ENCODE measurements around the gene AMH. TPM values are rescaled to one million over a fixed set of nuclear protein-coding genes. Genes with fewer than 3 reads are reported as not detected.

AMH gene
- total and polyA plus RNA-seq, 2 of the 13 experiments (the other 11 are each of a cell fraction or from before 2014, with no cell fraction given): 0.03 to 0.18 TPM

GRCh38 chr19:2269244-2270156 lies 20.4 kb downstream of the AMH start (continued):
- TF ChIP-seq ZKSCAN8 (CRISPR knock-in tag; IDR thresholded peaks at IDR 0.05; ENCODE audit: borderline replicate concordance) (no peak), HIVEP1 (CRISPR knock-in tag; IDR thresholded peaks at IDR 0.05) (peak; percentile 47), ZNF530 (CRISPR knock-in tag; IDR thresholded peaks at IDR 0.05; ENCODE audit: low read depth) (no peak), RBAK (CRISPR knock-in tag; IDR thresholded peaks at IDR 0.05) (no peak), TCF7 (IDR thresholded peaks at IDR 0.05; ENCODE audit: low read depth) (no peak), NPAS2 (CRISPR knock-in tag; IDR thresholded peaks at IDR 0.05; ENCODE audit: borderline replicate concordance) (no peak), FOXP1 (IDR thresholded peaks at IDR 0.05) (no peak), FOXP1 (CRISPR knock-in tag; IDR thresholded peaks at IDR 0.05) (no peak), ZFX (CRISPR knock-in tag; IDR thresholded peaks at IDR 0.05; ENCODE audit: low read depth) (no peak), ZFAT (CRISPR knock-in tag; conservative IDR thresholded peaks at IDR 0.05) (no peak), ZNF501 (CRISPR knock-in tag; IDR thresholded peaks at IDR 0.05) (peak; percentile 82), IKZF1 (IDR thresholded peaks at IDR 0.05) (no peak), HNRNPUL1 (IDR thresholded peaks at IDR 0.05; ENCODE audit: low read depth, low read length) (peak; percentile 44; the same call in 1 of the 2 replicates), FOXK1 (CRISPR knock-in tag; IDR thresholded peaks at IDR 0.05; ENCODE audit: borderline replicate concordance, low read depth) (peak; percentile 68; the same call in 1 of the 2 replicates), SP140L (CRISPR knock-in tag; IDR thresholded peaks at IDR 0.05; ENCODE audit: borderline replicate concordance) (no peak), PRMT3 (CRISPR knock-in tag; IDR thresholded peaks at IDR 0.05; ENCODE audit: borderline replicate concordance, low read depth) (no peak), ZNF234 (CRISPR knock-in tag; conservative IDR thresholded peaks at IDR 0.05) (peak; percentile 81; the same call in 1 of the 2 replicates), ZFY (CRISPR knock-in tag; IDR thresholded peaks at IDR 0.05) (peak; percentile 55; the same call in 1 of the 2 replicates), ARID4A (CRISPR knock-in tag; IDR thresholded peaks at IDR 0.05; ENCODE audit: borderline replicate concordance) (peak; percentile 74), RAD51 (IDR thresholded peaks at IDR 0.05; ENCODE audit: borderline replicate concordance) (no peak)
- TF ChIP-seq, protein P1, sequence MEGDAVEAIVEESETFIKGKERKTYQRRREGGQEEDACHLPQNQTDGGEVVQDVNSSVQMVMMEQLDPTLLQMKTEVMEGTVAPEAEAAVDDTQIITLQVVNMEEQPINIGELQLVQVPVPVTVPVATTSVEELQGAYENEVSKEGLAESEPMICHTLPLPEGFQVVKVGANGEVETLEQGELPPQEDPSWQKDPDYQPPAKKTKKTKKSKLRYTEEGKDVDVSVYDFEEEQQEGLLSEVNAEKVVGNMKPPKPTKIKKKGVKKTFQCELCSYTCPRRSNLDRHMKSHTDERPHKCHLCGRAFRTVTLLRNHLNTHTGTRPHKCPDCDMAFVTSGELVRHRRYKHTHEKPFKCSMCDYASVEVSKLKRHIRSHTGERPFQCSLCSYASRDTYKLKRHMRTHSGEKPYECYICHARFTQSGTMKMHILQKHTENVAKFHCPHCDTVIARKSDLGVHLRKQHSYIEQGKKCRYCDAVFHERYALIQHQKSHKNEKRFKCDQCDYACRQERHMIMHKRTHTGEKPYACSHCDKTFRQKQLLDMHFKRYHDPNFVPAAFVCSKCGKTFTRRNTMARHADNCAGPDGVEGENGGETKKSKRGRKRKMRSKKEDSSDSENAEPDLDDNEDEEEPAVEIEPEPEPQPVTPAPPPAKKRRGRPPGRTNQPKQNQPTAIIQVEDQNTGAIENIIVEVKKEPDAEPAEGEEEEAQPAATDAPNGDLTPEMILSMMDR (CRISPR knock-in tag; IDR thresholded peaks at IDR 0.05): no peak
- TF ChIP-seq, protein P2, sequence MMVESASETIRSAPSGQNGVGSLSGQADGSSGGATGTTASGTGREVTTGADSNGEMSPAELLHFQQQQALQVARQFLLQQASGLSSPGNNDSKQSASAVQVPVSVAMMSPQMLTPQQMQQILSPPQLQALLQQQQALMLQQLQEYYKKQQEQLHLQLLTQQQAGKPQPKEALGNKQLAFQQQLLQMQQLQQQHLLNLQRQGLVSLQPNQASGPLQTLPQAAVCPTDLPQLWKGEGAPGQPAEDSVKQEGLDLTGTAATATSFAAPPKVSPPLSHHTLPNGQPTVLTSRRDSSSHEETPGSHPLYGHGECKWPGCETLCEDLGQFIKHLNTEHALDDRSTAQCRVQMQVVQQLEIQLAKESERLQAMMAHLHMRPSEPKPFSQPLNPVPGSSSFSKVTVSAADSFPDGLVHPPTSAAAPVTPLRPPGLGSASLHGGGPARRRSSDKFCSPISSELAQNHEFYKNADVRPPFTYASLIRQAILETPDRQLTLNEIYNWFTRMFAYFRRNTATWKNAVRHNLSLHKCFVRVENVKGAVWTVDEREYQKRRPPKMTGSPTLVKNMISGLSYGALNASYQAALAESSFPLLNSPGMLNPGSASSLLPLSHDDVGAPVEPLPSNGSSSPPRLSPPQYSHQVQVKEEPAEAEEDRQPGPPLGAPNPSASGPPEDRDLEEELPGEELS (CRISPR knock-in tag; IDR thresholded peaks at IDR 0.05): peak; percentile 16; the same call in 1 of the 2 replicates

All from HepG2 (cell line).